ENCODE data around the gene PAH. TPM values are rescaled to one million over a fixed set of nuclear protein-coding genes. Genes with fewer than 3 reads are reported as not detected.

The PAH gene
- total and polyA plus RNA-seq, 2 of the 13 experiments (the other 11 are each of a cell fraction or from before 2014, with no cell fraction given), result 192 to 451 TPM

DNA sequence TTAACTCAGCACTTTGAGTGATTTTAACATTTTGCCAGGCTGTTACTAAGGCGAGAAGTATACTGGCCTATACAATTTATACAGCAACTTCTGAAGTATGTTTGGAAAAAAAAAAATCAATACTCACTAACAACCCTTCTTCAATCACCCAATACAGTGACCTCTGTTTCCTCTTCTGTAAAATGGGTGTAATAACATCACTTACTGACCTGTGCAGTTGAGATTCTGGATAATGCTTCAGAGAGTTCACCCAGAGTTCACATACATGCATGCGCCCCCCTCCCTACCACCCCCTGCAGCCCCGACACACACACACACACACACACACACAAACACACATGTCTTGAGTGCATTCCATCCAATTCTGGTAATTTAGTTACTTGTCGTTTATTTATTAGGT, 9.1 kb downstream of the PAH start (continued):
- TF ChIP-seq, protein P1, sequence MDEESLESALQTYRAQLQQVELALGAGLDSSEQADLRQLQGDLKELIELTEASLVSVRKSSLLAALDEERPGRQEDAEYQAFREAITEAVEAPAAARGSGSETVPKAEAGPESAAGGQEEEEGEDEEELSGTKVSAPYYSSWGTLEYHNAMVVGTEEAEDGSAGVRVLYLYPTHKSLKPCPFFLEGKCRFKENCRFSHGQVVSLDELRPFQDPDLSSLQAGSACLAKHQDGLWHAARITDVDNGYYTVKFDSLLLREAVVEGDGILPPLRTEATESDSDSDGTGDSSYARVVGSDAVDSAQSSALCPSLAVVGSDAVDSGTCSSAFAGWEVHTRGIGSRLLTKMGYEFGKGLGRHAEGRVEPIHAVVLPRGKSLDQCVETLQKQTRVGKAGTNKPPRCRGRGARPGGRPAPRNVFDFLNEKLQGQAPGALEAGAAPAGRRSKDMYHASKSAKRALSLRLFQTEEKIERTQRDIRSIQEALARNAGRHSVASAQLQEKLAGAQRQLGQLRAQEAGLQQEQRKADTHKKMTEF (CRISPR knock-in tag; IDR thresholded peaks at IDR 0.05), result no peak
- TF ChIP-seq SETDB1 (CRISPR knock-in tag; IDR thresholded peaks at IDR 0.05; ENCODE audit: borderline replicate concordance), result no peak
- no peak for TF ChIP-seq ZNF30 (CRISPR knock-in tag; IDR thresholded peaks at IDR 0.05)
- TF ChIP-seq ZMYM4 (CRISPR knock-in tag; IDR thresholded peaks at IDR 0.05), result no peak
- no peak for TF ChIP-seq KAT8 (CRISPR knock-in tag; IDR thresholded peaks at IDR 0.05)
- no peak for TF ChIP-seq U2AF2 (IDR thresholded peaks at IDR 0.05; ENCODE audit: low read depth, low read length)
- no peak for TF ChIP-seq ZNF713 (CRISPR knock-in tag; IDR thresholded peaks at IDR 0.05)
- TF ChIP-seq, protein P2, sequence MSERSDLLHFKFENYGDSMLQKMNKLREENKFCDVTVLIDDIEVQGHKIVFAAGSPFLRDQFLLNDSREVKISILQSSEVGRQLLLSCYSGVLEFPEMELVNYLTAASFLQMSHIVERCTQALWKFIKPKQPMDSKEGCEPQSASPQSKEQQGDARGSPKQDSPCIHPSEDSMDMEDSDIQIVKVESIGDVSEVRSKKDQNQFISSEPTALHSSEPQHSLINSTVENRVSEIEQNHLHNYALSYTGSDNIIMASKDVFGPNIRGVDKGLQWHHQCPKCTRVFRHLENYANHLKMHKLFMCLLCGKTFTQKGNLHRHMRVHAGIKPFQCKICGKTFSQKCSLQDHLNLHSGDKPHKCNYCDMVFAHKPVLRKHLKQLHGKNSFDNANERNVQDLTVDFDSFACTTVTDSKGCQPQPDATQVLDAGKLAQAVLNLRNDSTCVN (CRISPR knock-in tag; IDR thresholded peaks at IDR 0.05; ENCODE audit: borderline replicate concordance), result no peak
- TF ChIP-seq, protein P3, sequence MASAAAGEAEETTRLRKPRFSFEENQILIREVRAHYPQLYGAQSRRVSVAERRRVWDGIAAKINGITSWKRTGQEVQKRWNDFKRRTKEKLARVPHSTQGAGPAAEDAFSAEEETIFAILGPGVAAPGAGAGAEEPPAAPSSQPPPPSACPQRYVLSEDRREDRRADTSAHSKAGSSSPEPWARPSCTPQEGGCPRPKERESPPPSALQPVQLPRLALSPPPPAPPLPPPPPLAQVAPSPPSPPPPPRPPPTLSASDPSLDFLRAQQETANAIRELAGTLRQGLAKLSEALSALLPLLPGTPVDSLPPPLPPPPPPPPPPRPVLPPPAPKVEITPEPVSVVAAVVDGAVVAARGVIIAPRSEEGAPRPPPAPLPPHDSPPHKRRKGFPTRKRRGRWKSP (CRISPR knock-in tag; IDR thresholded peaks at IDR 0.05), result no peak
- no peak for TF ChIP-seq CEBPG (CRISPR knock-in tag; IDR thresholded peaks at IDR 0.05)
- no peak for TF ChIP-seq NBN (conservative IDR thresholded peaks at IDR 0.05)
- TF ChIP-seq ZNF101 (CRISPR knock-in tag; IDR thresholded peaks at IDR 0.05; ENCODE audit: borderline replicate concordance, low read depth), result no peak
- TF ChIP-seq, protein P4, sequence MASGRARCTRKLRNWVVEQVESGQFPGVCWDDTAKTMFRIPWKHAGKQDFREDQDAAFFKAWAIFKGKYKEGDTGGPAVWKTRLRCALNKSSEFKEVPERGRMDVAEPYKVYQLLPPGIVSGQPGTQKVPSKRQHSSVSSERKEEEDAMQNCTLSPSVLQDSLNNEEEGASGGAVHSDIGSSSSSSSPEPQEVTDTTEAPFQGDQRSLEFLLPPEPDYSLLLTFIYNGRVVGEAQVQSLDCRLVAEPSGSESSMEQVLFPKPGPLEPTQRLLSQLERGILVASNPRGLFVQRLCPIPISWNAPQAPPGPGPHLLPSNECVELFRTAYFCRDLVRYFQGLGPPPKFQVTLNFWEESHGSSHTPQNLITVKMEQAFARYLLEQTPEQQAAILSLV (CRISPR knock-in tag; IDR thresholded peaks at IDR 0.05; ENCODE audit: borderline replicate concordance), result no peak
- no peak for TF ChIP-seq CHCHD3 (CRISPR knock-in tag; IDR thresholded peaks at IDR 0.05)
- peak; percentile 93 for TF ChIP-seq ZNF629 (CRISPR knock-in tag; conservative IDR thresholded peaks at IDR 0.05)
- 0 out of 2 replicates have a peak, but pooled peaks have one; percentile 48 for TF ChIP-seq CHD4 (IDR thresholded peaks at IDR 0.05; ENCODE audit: borderline replicate concordance, low read length)
- TF ChIP-seq ZNF235 (CRISPR knock-in tag; IDR thresholded peaks at IDR 0.05; ENCODE audit: borderline replicate concordance), result no peak
- TF ChIP-seq KLF15 (CRISPR knock-in tag; IDR thresholded peaks at IDR 0.05; ENCODE audit: borderline replicate concordance), result no peak
- TF ChIP-seq KDM1A (CRISPR knock-in tag; IDR thresholded peaks at IDR 0.05), result peak; percentile 79; the same call in 1 of the 2 replicates
- TF ChIP-seq ZNF879 (CRISPR knock-in tag; IDR thresholded peaks at IDR 0.05), result no peak
- TF ChIP-seq HMG20A (CRISPR knock-in tag; IDR thresholded peaks at IDR 0.05; ENCODE audit: borderline replicate concordance), result no peak

Data from HepG2 (cell line).